Gastroesophageal sphincter (tissue), 3 donors: ENCODE results near the gene AQR.

ENCODE experiments used
- CTCF ChIP-seq, 4 experiments: fragments of 200-600 bp in 2 of 4; fragments of 450-650 bp in 2 of 4; sonication (generic) in 1 of 4; IDR thresholded peaks; one replicate each; pipeline ENCODE4 v1.5.1; 2017 to 2019; ENCODE audit warnings: antibody characterized with exemption in 4 of 4, mild to moderate bottlenecking in 2 of 4, moderate library complexity in 2 of 4
- EP300 ChIP-seq: sonication (generic); formaldehyde crosslinking; IDR thresholded peaks from one replicate; pipeline ENCODE4 v1.6.1; 2017; ENCODE audit warnings: antibody characterized with exemption, mild to moderate bottlenecking
- POLR2A ChIP-seq, 2 donors: fragments of 450-650 bp; IDR thresholded peaks; one replicate each; pipeline ENCODE4 v1.6.1; 2017; ENCODE audit warnings: antibody characterized with exemption in 2 of 2, mild to moderate bottlenecking in 2 of 2, moderate library complexity in 1 of 2

- TF ChIP-seq POLR2A (IDR thresholded peaks at IDR 0.05): no peak
- TF ChIP-seq EP300: no peak
- no peak for TF ChIP-seq CTCF (IDR thresholded peaks at IDR 0.05)
These were observed 17.1 kb downstream of the AQR start for GRCh38 chr15:34952481-34952880.
